H9 (cell line): Measurements from ENCODE around the gene UMAD1. TPM values are rescaled to one million over a fixed set of nuclear protein-coding genes. Genes with fewer than 3 reads are reported as not detected.

ENCODE experiments used
- DNase-seq: peaks from one replicate; pipeline ENCODE4 v3.0.0-alpha.2; 2017
- H2AFZ ChIP-seq: one replicate; pipeline ENCODE4 v1.6.1; 2013; ENCODE audit warnings: mild to moderate bottlenecking, low read length, control low read depth, moderate library complexity
- H2AK5ac ChIP-seq: 2 replicates; pipeline ENCODE4 v1.6.1; 2013; ENCODE audit warnings: low read length, control low read depth, mixed read lengths; ENCODE audit not compliant: insufficient read length
- H2BK120ac ChIP-seq: one replicate; pipeline ENCODE4 v1.6.1; 2013; ENCODE audit warnings: low read depth, mild to moderate bottlenecking, low read length, control low read depth, inconsistent platforms; ENCODE audit not compliant: poor library complexity, severe bottlenecking
- H2BK12ac ChIP-seq: 2 replicates; pipeline ENCODE4 v1.6.1; 2013; ENCODE audit warnings: low read length, control low read depth, mixed read lengths, low read depth; ENCODE audit not compliant: insufficient read length
- H2BK15ac ChIP-seq: 2 replicates; pipeline ENCODE4 v1.6.1; 2013; ENCODE audit warnings: low read depth, low read length, control low read depth
- H2BK20ac ChIP-seq: one replicate; pipeline ENCODE4 v1.6.1; 2013; ENCODE audit warnings: low read depth, mild to moderate bottlenecking, low read length, control low read depth, inconsistent platforms; ENCODE audit not compliant: poor library complexity, severe bottlenecking
- H2BK5ac ChIP-seq: 2 replicates; pipeline ENCODE4 v1.6.1; 2013; ENCODE audit warnings: low read length, control low read depth, mixed read lengths; ENCODE audit not compliant: insufficient read length
- H3K14ac ChIP-seq: 2 replicates; pipeline ENCODE4 v1.6.1; 2013; ENCODE audit warnings: low read length, control low read depth; ENCODE audit not compliant: insufficient read depth
- H3K18ac ChIP-seq: 2 replicates; pipeline ENCODE4 v1.6.1; 2013; ENCODE audit warnings: low read depth, mild to moderate bottlenecking, mixed read lengths, low read length, control low read depth; ENCODE audit not compliant: insufficient read length
- H3K23ac ChIP-seq: 2 replicates; pipeline ENCODE4 v1.6.1; 2013; ENCODE audit warnings: low read length, control low read depth, mixed read lengths, low read depth; ENCODE audit not compliant: insufficient read length
- H3K23me2 ChIP-seq: 2 replicates; pipeline ENCODE4 v1.6.1; 2013; ENCODE audit warnings: low read depth, mild to moderate bottlenecking, mixed read lengths, low read length, control low read depth; ENCODE audit not compliant: insufficient read length, poor library complexity, severe bottlenecking
- H3K27ac ChIP-seq: 2 replicates; pipeline ENCODE4 v1.5.1; 2013; ENCODE audit warnings: low read length, control low read depth, mixed read lengths, low read depth; ENCODE audit not compliant: insufficient read length
- H3K27me3 ChIP-seq: 2 replicates; pipeline ENCODE4 v1.6.1; 2013; ENCODE audit warnings: low read length, control low read depth, inconsistent platforms; ENCODE audit not compliant: insufficient read depth
- H3K4ac ChIP-seq: 2 replicates; pipeline ENCODE4 v1.6.1; 2013; ENCODE audit warnings: low read depth, mild to moderate bottlenecking, control low read depth, inconsistent platforms, low read length, moderate library complexity
- H3K4me1 ChIP-seq: 2 replicates; pipeline ENCODE4 v1.6.1; 2013; ENCODE audit warnings: low read length, control low read depth, inconsistent platforms; ENCODE audit not compliant: insufficient read depth
- H3K4me2 ChIP-seq: 2 replicates; pipeline ENCODE4 v1.6.1; 2013; ENCODE audit warnings: low read length, control low read depth, mixed read lengths; ENCODE audit not compliant: insufficient read length, insufficient read depth
- H3K56ac ChIP-seq: 2 replicates; pipeline ENCODE4 v1.6.1; 2013; ENCODE audit warnings: low read depth, mild to moderate bottlenecking, mixed read lengths, low read length, control low read depth; ENCODE audit not compliant: insufficient read length
- H3K79me1 ChIP-seq: 2 replicates; pipeline ENCODE4 v1.6.1; 2013; ENCODE audit warnings: low read depth, mild to moderate bottlenecking, moderate library complexity, low read length, control low read depth, inconsistent platforms; ENCODE audit not compliant: insufficient read depth, poor library complexity, severe bottlenecking
- H3K79me2 ChIP-seq: 2 replicates; pipeline ENCODE4 v1.6.1; 2013; ENCODE audit warnings: low read length, control low read depth, inconsistent platforms; ENCODE audit not compliant: insufficient read depth
- H3K9ac ChIP-seq: 2 replicates; pipeline ENCODE4 v1.6.1; 2013; ENCODE audit warnings: low read length, control low read depth, mixed read lengths; ENCODE audit not compliant: insufficient read length; ENCODE audit errors: extremely low read depth
- H3K9me3 ChIP-seq: one replicate; pipeline ENCODE4 v1.6.1; 2013; ENCODE audit warnings: low read depth, low read length, inconsistent platforms; ENCODE audit not compliant: control insufficient read depth
- H3T11ph ChIP-seq: one replicate; pipeline ENCODE4 v1.6.1; 2013; ENCODE audit warnings: mild to moderate bottlenecking, low read length, control low read depth, inconsistent platforms
- H4K20me1 ChIP-seq: one replicate; pipeline ENCODE4 v1.6.1; 2013; ENCODE audit not compliant: control insufficient read depth, insufficient read length, insufficient read depth
- H4K5ac ChIP-seq: 2 replicates; pipeline ENCODE4 v1.6.1; 2013; ENCODE audit warnings: low read depth, mild to moderate bottlenecking, mixed read lengths, low read length, control low read depth; ENCODE audit not compliant: insufficient read length
- H4K8ac ChIP-seq: replicated peaks from 2 replicates; pipeline ENCODE4 v1.6.1; 2013; ENCODE audit warnings: low read length, control low read depth, mixed read lengths, low read depth; ENCODE audit not compliant: insufficient read length
- H4K91ac ChIP-seq: 2 replicates; pipeline ENCODE4 v1.6.1; 2013; ENCODE audit warnings: low read depth, mild to moderate bottlenecking, moderate library complexity, mixed read lengths, low read length, control low read depth; ENCODE audit not compliant: insufficient read length
- H3K27ac Mint-ChIP-seq, 3 experiments: 2 replicates in 2 of 3; 3 replicates in 1 of 3; pipeline ENCODE4 v1.8.0; 2020 to 2021; ENCODE audit warnings: mixed read lengths in 3 of 3, mild to moderate bottlenecking in 1 of 3, moderate library complexity in 1 of 3
- H3K27me3 Mint-ChIP-seq: 2 replicates; pipeline ENCODE4 v1.8.0; 2021; ENCODE audit warnings: low read depth, mild to moderate bottlenecking, moderate library complexity, mixed read lengths
- H3K36me3 Mint-ChIP-seq, 3 experiments: 2 replicates in 2 of 3; 3 replicates in 1 of 3; pipeline ENCODE4 v1.8.0; 2020 to 2021; ENCODE audit warnings: low read depth in 3 of 3, mixed read lengths in 3 of 3; ENCODE audit not compliant: insufficient read depth in 1 of 3
- H3K4me1 Mint-ChIP-seq, 2 experiments: 2 replicates each; pipeline ENCODE4 v1.8.0; 2020; ENCODE audit warnings: mixed read lengths in 2 of 2
- H3K4me3 Mint-ChIP-seq, 2 experiments: 2 replicates in 1 of 2; 3 replicates in 1 of 2; pipeline ENCODE4 v1.8.0; 2020 to 2021; ENCODE audit warnings: mild to moderate bottlenecking in 2 of 2, mixed read lengths in 2 of 2, moderate library complexity in 1 of 2
- H3K9me3 Mint-ChIP-seq, 2 experiments: 2 replicates in 1 of 2; 3 replicates in 1 of 2; pipeline ENCODE4 v1.8.0; 2020; ENCODE audit warnings: mild to moderate bottlenecking in 2 of 2, mixed read lengths in 2 of 2, moderate library complexity in 1 of 2
- CTCF ChIP-seq: fragments of 200-600 bp; sonication (generic); conservative IDR thresholded peaks from 3 replicates; pipeline ENCODE4 v1.8.0; 2021; ENCODE audit warnings: antibody characterized with exemption, mild to moderate bottlenecking
- WGBS: extraction: QIAGEN DNeasy Blood & Tissue Kit; methylation state at CpG from one replicate; pipeline ENCODE4 v1.1.7; 2013; ENCODE audit warnings: missing lambda C conversion rate, low lambda C conversion rate, mixed read lengths; ENCODE audit not compliant: insufficient read length; ENCODE audit errors: extremely low coverage; 5-methylcytosine and 5-hydroxymethylcytosine counted together
- total RNA-seq: library from RNA; stranded (reverse); gene quantifications from 2 replicates; pipeline ENCODE4 v1.2.1, GENCODE V29; 2021

Gene UMAD1
- total RNA-seq, 1 experiment from 2014 or later, result 8.9 TPM

DNA sequence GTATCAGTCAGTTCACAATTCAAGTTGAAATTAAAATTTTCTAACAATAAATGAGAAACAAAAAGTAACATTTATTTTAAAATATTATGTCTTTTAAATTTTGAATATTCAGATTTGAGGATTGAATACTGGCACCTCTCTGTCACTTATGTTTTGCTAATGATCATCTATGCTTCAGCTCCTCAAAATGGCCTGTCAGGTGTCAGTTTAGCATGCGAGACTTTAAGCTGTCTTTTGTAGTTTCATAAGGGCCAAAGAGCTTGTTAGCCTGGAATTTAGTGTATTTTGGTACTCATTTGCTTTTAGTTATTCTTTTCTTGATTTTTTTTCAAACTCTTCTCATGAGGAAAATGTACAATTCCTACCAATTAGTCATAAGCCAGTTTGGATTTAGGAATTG, 179.9 kb downstream of the UMAD1 start:
- no peaks in the 10 kb centered on the region for H3K27me3 Mint-ChIP-seq
- no peak overlapping the region for H2AFZ ChIP-seq
- no peaks in the 10 kb centered on the region for H3K79me1 ChIP-seq
- no peaks in the 10 kb centered on the region for H4K20me1 ChIP-seq
- no peak for TF ChIP-seq CTCF
- no peak overlapping the region for H2BK20ac ChIP-seq
- H4K8ac ChIP-seq, result no peak overlapping the region
- no peak overlapping the region for H3K9ac ChIP-seq
- no peaks in the 10 kb centered on the region for H3K9me3 ChIP-seq
- DNase-seq, result no peak
- peaks cover 2 to 8% of the 10 kb centered on the region in 2 experiments for H3K9me3 Mint-ChIP-seq
- H2BK5ac ChIP-seq, result no peak overlapping the region
- H3K56ac ChIP-seq, result no peak overlapping the region
- H2BK15ac ChIP-seq, result no peak overlapping the region
- no peak overlapping the region for H3K4me2 ChIP-seq
- no peak overlapping the region for H3K4me3 Mint-ChIP-seq
- no peak overlapping the region for H2BK12ac ChIP-seq
- no peaks in the 10 kb centered on the region for H3K27me3 ChIP-seq
- peaks cover 4% of the 10 kb centered on the region; the same call in 1 of the 2 replicates for H3K4me1 ChIP-seq
- no peak overlapping the region for H3K23ac ChIP-seq
- no peak overlapping the region for H3K18ac ChIP-seq
- no peaks in the 10 kb centered on the region for H3K79me2 ChIP-seq
- H3K36me3 Mint-ChIP-seq, result peaks cover 3 to 9% (median 4%) of the 10 kb centered on the region in 3 experiments; a peak in 6 of 7 replicates
- H3K27ac Mint-ChIP-seq, result no peak overlapping the region
- H3K23me2 ChIP-seq, result no peaks in the 10 kb centered on the region
- WGBS, result no CpG with 5 or more reads among the region's 1 CpG
- no peak overlapping the region for H2AK5ac ChIP-seq
- no peak overlapping the region for H4K91ac ChIP-seq
- H3K27ac ChIP-seq, result no peak overlapping the region
- no peak overlapping the region for H4K5ac ChIP-seq
- no peak overlapping the region for H3K14ac ChIP-seq
- no peak overlapping the region for H3T11ph ChIP-seq
- H2BK120ac ChIP-seq, result no peak overlapping the region
- peaks cover 32 to 43% of the 10 kb centered on the region in 2 experiments for H3K4me1 Mint-ChIP-seq
- no peak overlapping the region for H3K4ac ChIP-seq
